DOHH2 (cell line): ENCODE results near the gene DAZAP1.

ENCODE experiments used
- EZH2phosphoT487 ChIP-seq: fragments of 200-600 bp; sonication (generic); IDR thresholded peaks from 2 replicates; pipeline ENCODE4 v1.6.1; 2017; ENCODE audit warnings: borderline replicate concordance, mild to moderate bottlenecking, antibody characterized with exemption, low read length, moderate library complexity, mixed read lengths
- TF ChIP-seq, protein P1 (sequence below): fragments of 200-600 bp; sonication (generic); IDR thresholded peaks from one replicate; pipeline ENCODE4 v1.5.1; 2014; ENCODE audit warnings: antibody characterized with exemption, mild to moderate bottlenecking, low read depth, low read length; ENCODE audit not compliant: poor library complexity, severe bottlenecking

DNA sequence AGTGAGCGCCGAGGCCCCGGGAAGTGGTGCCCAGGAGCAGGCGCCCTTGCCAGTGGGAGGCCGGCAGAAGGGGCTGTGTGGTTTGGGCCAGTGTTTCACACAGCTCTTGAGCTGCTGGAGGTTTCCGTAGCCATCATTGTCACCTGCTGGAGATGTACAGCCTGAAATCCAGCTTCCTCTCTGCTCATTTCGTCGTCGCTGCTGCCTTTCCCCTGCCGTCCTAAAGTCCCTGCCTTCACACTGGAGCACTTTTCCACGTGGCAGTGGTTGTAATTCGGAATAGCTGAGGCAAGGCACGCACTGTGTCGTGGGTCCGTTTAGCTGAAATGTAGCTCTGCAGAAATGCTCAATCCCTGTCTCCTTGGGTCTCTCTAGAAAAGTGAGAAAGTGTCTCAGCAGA lies 13.2 kb downstream of the DAZAP1 start:
- no peak for TF ChIP-seq EZH2phosphoT487
- TF ChIP-seq, protein P1, sequence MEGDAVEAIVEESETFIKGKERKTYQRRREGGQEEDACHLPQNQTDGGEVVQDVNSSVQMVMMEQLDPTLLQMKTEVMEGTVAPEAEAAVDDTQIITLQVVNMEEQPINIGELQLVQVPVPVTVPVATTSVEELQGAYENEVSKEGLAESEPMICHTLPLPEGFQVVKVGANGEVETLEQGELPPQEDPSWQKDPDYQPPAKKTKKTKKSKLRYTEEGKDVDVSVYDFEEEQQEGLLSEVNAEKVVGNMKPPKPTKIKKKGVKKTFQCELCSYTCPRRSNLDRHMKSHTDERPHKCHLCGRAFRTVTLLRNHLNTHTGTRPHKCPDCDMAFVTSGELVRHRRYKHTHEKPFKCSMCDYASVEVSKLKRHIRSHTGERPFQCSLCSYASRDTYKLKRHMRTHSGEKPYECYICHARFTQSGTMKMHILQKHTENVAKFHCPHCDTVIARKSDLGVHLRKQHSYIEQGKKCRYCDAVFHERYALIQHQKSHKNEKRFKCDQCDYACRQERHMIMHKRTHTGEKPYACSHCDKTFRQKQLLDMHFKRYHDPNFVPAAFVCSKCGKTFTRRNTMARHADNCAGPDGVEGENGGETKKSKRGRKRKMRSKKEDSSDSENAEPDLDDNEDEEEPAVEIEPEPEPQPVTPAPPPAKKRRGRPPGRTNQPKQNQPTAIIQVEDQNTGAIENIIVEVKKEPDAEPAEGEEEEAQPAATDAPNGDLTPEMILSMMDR, result no peak
